GM23248 (cell line): ENCODE data around the gene NPBWR2. TPM values are rescaled to one million over a fixed set of nuclear protein-coding genes. Genes with fewer than 3 reads are reported as not detected.

Source experiments
- DNase-seq: peaks from one replicate; pipeline ENCODE4 v3.0.0-alpha.2; 2015
- H2AFZ ChIP-seq: fragments of 200-600 bp; sonication (generic); 2 replicates; pipeline ENCODE4 v1.6.1; 2016; ENCODE audit warnings: antibody characterized with exemption
- H3F3A ChIP-seq: fragments of 200-600 bp; sonication (generic); 2 replicates; pipeline ENCODE4 v1.6.1; 2016; ENCODE audit warnings: mild to moderate bottlenecking, antibody characterized with exemption, mixed run types; ENCODE audit not compliant: insufficient read depth
- H3K27ac ChIP-seq: fragments of 200-600 bp; sonication (generic); 2 replicates; pipeline ENCODE4 v1.5.1; 2016; ENCODE audit warnings: mild to moderate bottlenecking
- H3K27me3 ChIP-seq: fragments of 200-600 bp; sonication (generic); replicated peaks from 2 replicates; pipeline ENCODE4 v1.6.1; 2016; ENCODE audit warnings: mild to moderate bottlenecking; ENCODE audit not compliant: insufficient read depth
- H3K36me3 ChIP-seq: fragments of 200-600 bp; sonication (generic); 2 replicates; pipeline ENCODE4 v1.6.1; 2016; ENCODE audit warnings: low read depth, mild to moderate bottlenecking
- H3K4me1 ChIP-seq: fragments of 200-600 bp; sonication (generic); 2 replicates; pipeline ENCODE4 v1.6.1; 2016; ENCODE audit warnings: mild to moderate bottlenecking; ENCODE audit not compliant: insufficient read depth
- H3K4me2 ChIP-seq: fragments of 200-600 bp; sonication (generic); one replicate; pipeline ENCODE4 v1.6.1; 2016; ENCODE audit warnings: mild to moderate bottlenecking; ENCODE audit not compliant: unreplicated experiment
- H3K4me3 ChIP-seq: fragments of 200-600 bp; sonication (generic); 2 replicates; pipeline ENCODE4 v1.5.1; 2016; ENCODE audit warnings: mild to moderate bottlenecking
- H3K79me2 ChIP-seq: fragments of 200-600 bp; sonication (generic); 2 replicates; pipeline ENCODE4 v1.6.1; 2016; ENCODE audit warnings: mild to moderate bottlenecking; ENCODE audit not compliant: insufficient read depth
- H3K9ac ChIP-seq: fragments of 200-600 bp; sonication (generic); 2 replicates; pipeline ENCODE4 v1.6.1; 2016; ENCODE audit warnings: mild to moderate bottlenecking
- H3K9me2 ChIP-seq: fragments of 200-600 bp; sonication (generic); 2 replicates; pipeline ENCODE4 v1.6.1; 2016; ENCODE audit warnings: mixed run types, mild to moderate bottlenecking, moderate library complexity; ENCODE audit not compliant: insufficient read depth
- H3K9me3 ChIP-seq: fragments of 200-600 bp; sonication (generic); one replicate; pipeline ENCODE4 v1.6.1; 2017; ENCODE audit warnings: low read depth
- H4K20me1 ChIP-seq: fragments of 200-600 bp; sonication (generic); 2 replicates; pipeline ENCODE4 v1.6.0; 2016; ENCODE audit not compliant: insufficient read depth
- EZH2 ChIP-seq: fragments of 200-600 bp; sonication (generic); IDR thresholded peaks from 2 replicates; pipeline ENCODE4 v1.6.1; 2018; ENCODE audit warnings: antibody characterized with exemption, mild to moderate bottlenecking; ENCODE audit not compliant: insufficient read depth, poor library complexity, severe bottlenecking
- EZH2phosphoT487 ChIP-seq: fragments of 200-600 bp; sonication (generic); IDR thresholded peaks from 2 replicates; pipeline ENCODE4 v1.6.1; 2018; ENCODE audit warnings: antibody characterized with exemption, moderate library complexity, mild to moderate bottlenecking, low read depth; ENCODE audit not compliant: insufficient read depth
- WGBS, 2 experiments: methylation state at CpG; one replicate each; pipeline ENCODE4 v1.1.6; 2015 to 2017; ENCODE audit warnings: low lambda C conversion rate in 2 of 2, low coverage in 1 of 2; ENCODE audit errors: missing lambda C conversion rate in 2 of 2; 5-methylcytosine and 5-hydroxymethylcytosine counted together
- in situ Hi-C: fragments of 300-500 bp; cut with MboI; formaldehyde crosslinking; loops from 2 replicates; pipeline ENCODE4 v1.15.0; 2020
- polyA plus RNA-seq: library from polyadenylated mRNA; unstranded; fragments of >200 nt; fragmentation: Nextera tagmentation; extraction: Ambion mirVana; gene quantifications from 2 replicates; pipeline ENCODE4 v1.2.1, GENCODE V29; 2016
- total RNA-seq: library from RNA; depleted of rRNA; stranded (reverse); fragments of >200 nt; shearing (Covaris generic); gene quantifications from 2 replicates; pipeline ENCODE4 v1.2.3, GENCODE V29; 2014; rRNA removed

Gene NPBWR2, protein sequence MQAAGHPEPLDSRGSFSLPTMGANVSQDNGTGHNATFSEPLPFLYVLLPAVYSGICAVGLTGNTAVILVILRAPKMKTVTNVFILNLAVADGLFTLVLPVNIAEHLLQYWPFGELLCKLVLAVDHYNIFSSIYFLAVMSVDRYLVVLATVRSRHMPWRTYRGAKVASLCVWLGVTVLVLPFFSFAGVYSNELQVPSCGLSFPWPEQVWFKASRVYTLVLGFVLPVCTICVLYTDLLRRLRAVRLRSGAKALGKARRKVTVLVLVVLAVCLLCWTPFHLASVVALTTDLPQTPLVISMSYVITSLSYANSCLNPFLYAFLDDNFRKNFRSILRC
- total RNA-seq (not detected in 2 replicates), polyA plus RNA-seq (not detected in 2 replicates)

GRCh38 chr20:64106981-64107735, at the start of gene NPBWR2:
TSS of gene NPBWR2 (minus strand) at chr20:64107565. CDS start at chr20:64106831, 734 bp downstream.
- Histone ChIP-seq H3K9me3 (no peaks in the 10 kb centered on the region), H3K27me3 (peaks cover 15% of the 10 kb centered on the region), H3K4me2 (no peak within 1 kb of the TSS), H3K4me3 (no peak within 1 kb of the TSS), H4K20me1 (no peaks in the 10 kb centered on the region), H3K79me2 (no peaks in the 10 kb centered on the region), H3K4me1 (no peaks in the 10 kb centered on the region), H3F3A (no peaks in the 10 kb centered on the region), H2AFZ (no peak within 1 kb of the TSS), H3K36me3 (no peaks in the 10 kb centered on the region), H3K9ac (no peak within 1 kb of the TSS), H3K27ac (no peak within 1 kb of the TSS), H3K9me2 (no peaks in the 10 kb centered on the region)
- in situ Hi-C loops: no loop called here
- WGBS, 2 experiments: 57 to 63% methylated on average over 17 to 22 of the region's 22 CpGs
- no peak for DNase-seq
- no peak for TF ChIP-seq EZH2
- TF ChIP-seq EZH2phosphoT487: no peak

DNA sequence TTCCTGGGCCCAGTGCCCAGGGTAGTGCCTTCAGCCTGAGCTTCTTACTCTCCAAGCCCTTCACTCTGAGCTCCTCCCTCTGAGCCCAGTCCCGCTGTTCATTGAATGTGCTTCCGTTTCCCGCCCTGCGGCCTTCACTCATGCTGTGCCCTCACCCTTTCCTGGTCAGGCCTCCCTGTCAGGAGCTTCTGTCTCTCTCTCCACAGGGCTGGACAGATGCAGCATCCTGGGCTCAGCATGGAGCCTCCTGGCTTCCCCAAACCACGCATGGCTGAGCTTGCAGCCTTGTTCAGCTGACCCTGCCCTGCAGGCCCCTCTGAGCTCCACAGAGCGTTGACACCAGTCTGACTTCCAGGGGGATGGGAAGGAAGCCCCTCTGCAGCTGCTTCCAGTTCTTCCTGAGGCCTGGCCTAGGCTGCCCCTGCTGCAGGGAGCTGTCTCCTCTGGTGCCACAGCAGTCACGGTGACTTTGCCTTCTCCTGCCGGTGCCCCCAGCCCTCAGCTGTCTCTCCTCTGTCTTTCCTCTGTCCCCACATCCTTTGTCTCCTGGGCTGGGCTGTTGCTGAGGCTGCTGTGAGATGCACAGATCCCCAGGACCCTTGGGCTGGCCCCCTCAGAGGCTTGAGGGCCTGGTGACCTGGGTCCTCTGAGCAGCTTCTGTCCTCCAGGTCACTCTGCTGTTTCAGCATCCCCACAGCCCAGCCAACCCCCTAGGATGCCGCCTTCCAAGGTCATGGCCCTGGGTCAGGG, 48.9 kb upstream of the NPBWR2 start:
- Histone ChIP-seq H3K79me2 (no peaks in the 10 kb centered on the region), H3K4me2 (no peak overlapping the region), H3K9ac (no peak overlapping the region), H3K4me3 (no peak overlapping the region), H4K20me1 (no peaks in the 10 kb centered on the region), H3K4me1 (no peaks in the 10 kb centered on the region), H3K9me2 (no peaks in the 10 kb centered on the region), H3K27me3 (peaks cover 16% of the 10 kb centered on the region), H3K36me3 (no peaks in the 10 kb centered on the region), H2AFZ (no peak overlapping the region), H3K9me3 (no peaks in the 10 kb centered on the region), H3K27ac (no peak overlapping the region), H3F3A (no peaks in the 10 kb centered on the region)
- WGBS, 2 experiments: 43 to 55% methylated on average over 7 to 9 of the region's 9 CpGs
- DNase-seq: no peak
- no peak for TF ChIP-seq EZH2phosphoT487
- no peak for TF ChIP-seq EZH2
- in situ Hi-C loops: no loop called here

- Histone ChIP-seq H3K4me3 (no peak overlapping the region), H4K20me1 (no peaks in the 10 kb centered on the region), H3K27me3 (peaks cover 8% of the 10 kb centered on the region), H3K9ac (no peak overlapping the region), H3K79me2 (no peaks in the 10 kb centered on the region), H3K27ac (no peak overlapping the region), H3F3A (no peaks in the 10 kb centered on the region), H2AFZ (no peak overlapping the region), H3K9me2 (no peaks in the 10 kb centered on the region), H3K4me1 (no peaks in the 10 kb centered on the region), H3K4me2 (no peak overlapping the region), H3K9me3 (no peaks in the 10 kb centered on the region), H3K36me3 (no peaks in the 10 kb centered on the region)
- 58 to 61% methylated on average over 22 of the region's 22 CpGs for WGBS, 2 experiments
- no peak for DNase-seq
- in situ Hi-C loops: no loop called here
- TF ChIP-seq EZH2 (no peak), EZH2phosphoT487 (no peak)
Observed at GRCh38 chr20:64155258-64156135, 48.1 kb upstream of the NPBWR2 start.
